Measurements from ENCODE around the gene CNTNAP2.

Gene CNTNAP2

DNA sequence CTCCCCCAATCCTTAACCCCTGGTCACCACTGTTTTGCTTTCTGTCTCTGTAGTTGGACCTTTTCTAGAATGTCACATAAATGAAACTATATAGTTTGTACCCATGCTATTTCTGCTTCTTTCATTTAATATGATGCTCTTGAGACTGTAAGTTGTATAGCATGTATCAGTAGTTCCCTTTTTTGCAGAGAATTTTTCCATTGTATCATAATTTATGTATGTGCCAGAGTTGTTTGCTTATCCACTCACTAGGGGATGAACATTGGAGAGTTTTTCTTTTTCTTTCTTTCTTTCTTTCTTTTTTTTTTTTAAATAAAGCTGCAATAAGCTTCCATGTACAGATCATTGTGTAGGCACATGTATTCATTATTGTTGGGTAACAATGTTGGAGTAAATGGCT lies 544.8 kb downstream of the CNTNAP2 start:
- no peaks in the 10 kb centered on the region for H3K9me3 ChIP-seq (ENCODE audit: control extremely low read depth in 1 of 5, control insufficient read depth in 4 of 5, insufficient read depth in 2 of 5, low read depth in 1 of 5, low read length in 4 of 5)
- H3K4me3 ChIP-seq (ENCODE audit: control insufficient read depth in 1 of 7, extremely low read depth in 1 of 7, insufficient read depth in 4 of 7, low read depth in 2 of 7, low read length in 6 of 7): peak overlapping the region in 2 of 7 experiments; percentile 12 to 32
- no peaks in the 10 kb centered on the region for H3K27me3 ChIP-seq (replicated peaks in 2 of 5; ENCODE audit: control insufficient read depth in 4 of 5, insufficient read depth in 5 of 5, low read length in 4 of 5)
- peak overlapping the region in 1 of 2 experiments; percentile 45 for H3K27ac ChIP-seq (ENCODE audit: insufficient read depth in 1 of 2, low read depth in 1 of 2, low read length in 2 of 2, poor library complexity in 1 of 2, severe bottlenecking in 2 of 2)
- peaks cover under 1 to 35% (median 12%) of the 10 kb centered on the region in 4 experiments for H3K4me1 ChIP-seq (ENCODE audit: control extremely low read depth in 1 of 4, control insufficient read depth in 4 of 4, insufficient read depth in 4 of 4, low read length in 3 of 4)
- DNase-seq: peak in 2 of 3 donors; percentile 68 to 82
- POLR2A ChIA-PET: no interaction called here
- CTCF ChIA-PET: no interaction called here
- no peaks in the 10 kb centered on the region for H3K36me3 ChIP-seq (ENCODE audit: control insufficient read depth in 4 of 4, insufficient read depth in 4 of 4, low read length in 3 of 4)

GRCh38 chr7:146661929-146662328 lies 545.3 kb downstream of the CNTNAP2 start:
- 55% methylated on average over 2 of the region's 12 CpGs for WGBS (ENCODE audit: insufficient coverage)

DNA sequence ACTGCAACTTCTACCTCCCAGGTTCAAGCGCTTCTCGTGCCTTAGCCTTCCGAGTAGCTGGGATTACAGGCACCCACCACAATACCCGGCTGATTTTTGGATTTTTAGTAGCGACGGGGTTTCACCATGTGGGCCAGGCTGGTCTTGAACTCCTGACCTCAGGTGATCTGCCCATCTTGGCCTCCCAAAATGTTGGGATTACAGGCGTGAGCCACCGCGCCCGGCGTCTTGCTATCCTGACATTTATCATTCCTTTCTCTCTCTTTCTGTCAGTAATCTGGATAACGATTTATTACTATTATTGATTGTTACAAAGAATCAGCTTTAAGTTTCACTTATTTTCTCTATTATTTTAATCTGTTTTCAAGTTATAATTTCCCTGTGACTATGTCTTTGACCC lies 548.4 kb downstream of the CNTNAP2 start:
- peaks cover 0 to 18% (median 3%) of the 10 kb centered on the region in 4 experiments for H3K4me1 ChIP-seq (ENCODE audit: control extremely low read depth in 1 of 4, control insufficient read depth in 4 of 4, insufficient read depth in 4 of 4, low read length in 3 of 4)
- H3K4me3 ChIP-seq (ENCODE audit: control insufficient read depth in 1 of 7, extremely low read depth in 1 of 7, insufficient read depth in 4 of 7, low read depth in 2 of 7, low read length in 6 of 7): no peak overlapping the region
- H3K36me3 ChIP-seq (ENCODE audit: control insufficient read depth in 4 of 4, insufficient read depth in 4 of 4, low read length in 3 of 4): no peaks in the 10 kb centered on the region
- 95% methylated on average over 6 of the region's 12 CpGs for WGBS (ENCODE audit: insufficient coverage)
- DNase-seq: no peak
- POLR2A ChIA-PET: no interaction called here
- H3K9me3 ChIP-seq (ENCODE audit: control extremely low read depth in 1 of 5, control insufficient read depth in 4 of 5, insufficient read depth in 2 of 5, low read depth in 1 of 5, low read length in 4 of 5): peaks cover 0 to 3% (median 0%) of the 10 kb centered on the region in 5 experiments
- no peaks in the 10 kb centered on the region for H3K27me3 ChIP-seq (replicated peaks in 2 of 5; ENCODE audit: control insufficient read depth in 4 of 5, insufficient read depth in 5 of 5, low read length in 4 of 5)
- CTCF ChIA-PET: interaction anchor here (0.6 kb wide), 1 partner anchor 12 kb away, joined by 4 read pairs; no protein-coding TSS in a partner anchor
- no peak overlapping the region for H3K27ac ChIP-seq (ENCODE audit: insufficient read depth in 1 of 2, low read depth in 1 of 2, low read length in 2 of 2, poor library complexity in 1 of 2, severe bottlenecking in 2 of 2)

More at GRCh38 chr7:146661929-146662328, 545.3 kb downstream of the CNTNAP2 start:
- Histone ChIP-seq H3K9me3 (ENCODE audit: control extremely low read depth in 1 of 5, control insufficient read depth in 4 of 5, insufficient read depth in 2 of 5, low read depth in 1 of 5, low read length in 4 of 5) (peaks cover 0 to 2% (median 0%) of the 10 kb centered on the region in 5 experiments), H3K4me1 (ENCODE audit: control extremely low read depth in 1 of 4, control insufficient read depth in 4 of 4, insufficient read depth in 4 of 4, low read length in 3 of 4) (peaks cover 0 to 30% (median 7%) of the 10 kb centered on the region in 4 experiments), H3K27ac (ENCODE audit: insufficient read depth in 1 of 2, low read depth in 1 of 2, low read length in 2 of 2, poor library complexity in 1 of 2, severe bottlenecking in 2 of 2) (no peak overlapping the region), H3K36me3 (ENCODE audit: control insufficient read depth in 4 of 4, insufficient read depth in 4 of 4, low read length in 3 of 4) (no peaks in the 10 kb centered on the region), H3K4me3 (ENCODE audit: control insufficient read depth in 1 of 7, extremely low read depth in 1 of 7, insufficient read depth in 4 of 7, low read depth in 2 of 7, low read length in 6 of 7) (no peak overlapping the region), H3K27me3 (replicated peaks in 2 of 5; ENCODE audit: control insufficient read depth in 4 of 5, insufficient read depth in 5 of 5, low read length in 4 of 5) (no peaks in the 10 kb centered on the region)
- ChIA-PET CTCF (no interaction called here), POLR2A (no interaction called here)
- DNase-seq: no peak

DNA sequence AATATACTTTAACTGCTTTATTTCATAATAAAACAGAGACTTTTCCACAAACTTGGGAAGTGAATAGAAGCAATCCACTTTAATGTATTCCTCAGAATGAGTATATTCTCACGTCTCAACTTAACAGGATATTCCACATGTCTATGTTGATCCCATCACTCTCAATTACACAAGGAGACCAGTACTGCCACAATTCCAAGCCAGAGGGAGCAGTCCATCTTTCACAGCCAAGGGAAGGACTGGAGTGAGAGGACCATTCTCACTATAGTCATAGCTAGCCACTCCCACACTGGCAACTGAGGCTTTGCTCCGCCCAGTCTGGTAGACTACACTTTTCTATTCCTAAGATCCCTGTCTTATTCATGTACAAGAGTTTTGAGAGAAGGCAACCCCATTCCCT lies 553.9 kb downstream of the CNTNAP2 start:
- Histone ChIP-seq H3K4me3 (ENCODE audit: control insufficient read depth in 1 of 7, extremely low read depth in 1 of 7, insufficient read depth in 4 of 7, low read depth in 2 of 7, low read length in 6 of 7) (no peak overlapping the region), H3K4me1 (ENCODE audit: control extremely low read depth in 1 of 4, control insufficient read depth in 4 of 4, insufficient read depth in 4 of 4, low read length in 3 of 4) (no peaks in the 10 kb centered on the region), H3K27ac (ENCODE audit: insufficient read depth in 1 of 2, low read depth in 1 of 2, low read length in 2 of 2, poor library complexity in 1 of 2, severe bottlenecking in 2 of 2) (no peak overlapping the region), H3K27me3 (replicated peaks in 2 of 5; ENCODE audit: control insufficient read depth in 4 of 5, insufficient read depth in 5 of 5, low read length in 4 of 5) (no peaks in the 10 kb centered on the region), H3K36me3 (ENCODE audit: control insufficient read depth in 4 of 4, insufficient read depth in 4 of 4, low read length in 3 of 4) (no peaks in the 10 kb centered on the region), H3K9me3 (ENCODE audit: control extremely low read depth in 1 of 5, control insufficient read depth in 4 of 5, insufficient read depth in 2 of 5, low read depth in 1 of 5, low read length in 4 of 5) (peaks cover 0 to 3% (median 0%) of the 10 kb centered on the region in 5 experiments)
- DNase-seq: no peak
- WGBS (ENCODE audit: insufficient coverage): 83% methylated on average over 1 of the region's 2 CpGs
- CTCF ChIA-PET: no interaction called here
- POLR2A ChIA-PET: no interaction called here

DNA sequence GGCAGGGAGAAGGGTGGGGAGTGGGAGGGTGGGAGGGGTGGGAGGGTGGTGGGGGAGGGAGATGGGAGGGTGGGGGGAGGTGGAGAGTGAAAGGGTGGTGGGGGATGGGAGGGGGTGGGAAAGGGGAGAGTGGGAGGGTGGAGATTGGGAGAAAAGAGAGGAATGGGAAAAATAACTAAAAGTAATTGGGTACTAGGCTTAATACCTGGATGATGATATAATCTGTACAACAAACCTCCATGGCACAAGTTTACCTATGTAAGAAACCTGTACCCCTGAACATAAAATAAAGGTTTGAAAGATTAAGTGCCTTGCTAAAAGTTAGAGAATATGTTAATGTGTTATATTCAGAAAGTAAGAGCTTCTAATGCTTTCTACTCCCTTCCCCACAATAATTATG lies 564.9 kb downstream of the CNTNAP2 start:
- POLR2A ChIA-PET: no interaction called here
- DNase-seq: no peak
- Histone ChIP-seq H3K36me3 (ENCODE audit: control insufficient read depth in 4 of 4, insufficient read depth in 4 of 4, low read length in 3 of 4) (no peaks in the 10 kb centered on the region), H3K27ac (ENCODE audit: insufficient read depth in 1 of 2, low read depth in 1 of 2, low read length in 2 of 2, poor library complexity in 1 of 2, severe bottlenecking in 2 of 2) (no peak overlapping the region), H3K9me3 (ENCODE audit: control extremely low read depth in 1 of 5, control insufficient read depth in 4 of 5, insufficient read depth in 2 of 5, low read depth in 1 of 5, low read length in 4 of 5) (no peaks in the 10 kb centered on the region), H3K4me1 (ENCODE audit: control extremely low read depth in 1 of 4, control insufficient read depth in 4 of 4, insufficient read depth in 4 of 4, low read length in 3 of 4) (peaks cover 0 to 10% (median 7%) of the 10 kb centered on the region in 4 experiments), H3K27me3 (replicated peaks in 2 of 5; ENCODE audit: control insufficient read depth in 4 of 5, insufficient read depth in 5 of 5, low read length in 4 of 5) (no peaks in the 10 kb centered on the region), H3K4me3 (ENCODE audit: control insufficient read depth in 1 of 7, extremely low read depth in 1 of 7, insufficient read depth in 4 of 7, low read depth in 2 of 7, low read length in 6 of 7) (no peak overlapping the region)
- CTCF ChIA-PET: no interaction called here

GRCh38 chr7:146683439-146683838 lies 566.8 kb downstream of the CNTNAP2 start:
- Histone ChIP-seq H3K27me3 (replicated peaks in 2 of 5; ENCODE audit: control insufficient read depth in 4 of 5, insufficient read depth in 5 of 5, low read length in 4 of 5) (no peaks in the 10 kb centered on the region), H3K4me1 (ENCODE audit: control extremely low read depth in 1 of 4, control insufficient read depth in 4 of 4, insufficient read depth in 4 of 4, low read length in 3 of 4) (peaks cover 0 to 10% (median 7%) of the 10 kb centered on the region in 4 experiments)

DNA sequence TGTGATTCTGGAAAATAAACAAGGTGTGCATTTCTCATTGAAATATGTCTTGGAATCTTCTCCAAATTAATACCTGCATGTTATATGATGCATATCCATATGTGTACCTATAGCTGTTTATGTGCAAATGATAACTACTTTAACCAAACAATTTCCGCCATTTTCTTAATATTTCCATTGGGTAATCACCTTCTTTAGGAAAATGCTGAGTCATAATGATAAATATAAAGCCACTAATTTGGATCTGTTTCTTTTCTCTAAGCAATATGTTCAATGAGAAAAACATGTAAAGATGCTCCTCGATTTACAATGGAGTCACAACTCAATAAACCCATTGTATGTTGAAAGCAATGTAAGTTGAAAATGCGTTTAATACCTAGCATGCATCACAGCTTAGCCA lies 574.4 kb downstream of the CNTNAP2 start:
- DNase-seq: no peak
- Histone ChIP-seq H3K36me3 (ENCODE audit: control insufficient read depth in 4 of 4, insufficient read depth in 4 of 4, low read length in 3 of 4) (no peaks in the 10 kb centered on the region), H3K27ac (ENCODE audit: insufficient read depth in 1 of 2, low read depth in 1 of 2, low read length in 2 of 2, poor library complexity in 1 of 2, severe bottlenecking in 2 of 2) (no peak overlapping the region), H3K27me3 (replicated peaks in 2 of 5; ENCODE audit: control insufficient read depth in 4 of 5, insufficient read depth in 5 of 5, low read length in 4 of 5) (no peaks in the 10 kb centered on the region), H3K4me1 (ENCODE audit: control extremely low read depth in 1 of 4, control insufficient read depth in 4 of 4, insufficient read depth in 4 of 4, low read length in 3 of 4) (no peaks in the 10 kb centered on the region), H3K9me3 (ENCODE audit: control extremely low read depth in 1 of 5, control insufficient read depth in 4 of 5, insufficient read depth in 2 of 5, low read depth in 1 of 5, low read length in 4 of 5) (no peaks in the 10 kb centered on the region), H3K4me3 (ENCODE audit: control insufficient read depth in 1 of 7, extremely low read depth in 1 of 7, insufficient read depth in 4 of 7, low read depth in 2 of 7, low read length in 6 of 7) (no peak overlapping the region)
- no CpG with 5 or more reads among the region's 3 CpGs for WGBS (ENCODE audit: insufficient coverage)
- CTCF ChIA-PET: no interaction called here
- POLR2A ChIA-PET: no interaction called here

More at GRCh38 chr7:146683439-146683838, 566.8 kb downstream of the CNTNAP2 start:
- ChIA-PET CTCF (no interaction called here), POLR2A (no interaction called here)
- WGBS (ENCODE audit: insufficient coverage): no CpG with 5 or more reads among the region's 1 CpG
- Histone ChIP-seq H3K36me3 (ENCODE audit: control insufficient read depth in 4 of 4, insufficient read depth in 4 of 4, low read length in 3 of 4) (no peaks in the 10 kb centered on the region), H3K4me3 (ENCODE audit: control insufficient read depth in 1 of 7, extremely low read depth in 1 of 7, insufficient read depth in 4 of 7, low read depth in 2 of 7, low read length in 6 of 7) (no peak overlapping the region), H3K27ac (ENCODE audit: insufficient read depth in 1 of 2, low read depth in 1 of 2, low read length in 2 of 2, poor library complexity in 1 of 2, severe bottlenecking in 2 of 2) (no peak overlapping the region), H3K9me3 (ENCODE audit: control extremely low read depth in 1 of 5, control insufficient read depth in 4 of 5, insufficient read depth in 2 of 5, low read depth in 1 of 5, low read length in 4 of 5) (no peaks in the 10 kb centered on the region)
- no peak for DNase-seq

All from common myeloid progenitor, CD34-positive (primary cell).